SK-N-SH (cell line): ENCODE measurements around the gene PAK1. TPM values are rescaled to one million over a fixed set of nuclear protein-coding genes. Genes with fewer than 3 reads are reported as not detected.

Source experiments
- CTCF ChIA-PET: fragments of 300-600, 350-600 bp; formaldehyde crosslinking; extraction: SDS; loops from one replicate; lab custom pipeline; 2021; lab: Yijun Ruan, JAX
- POLR2A ChIA-PET: fragments of 350-600 bp; sonication (Branson Sonifier 250); formaldehyde crosslinking; extraction: SDS; loops from one replicate; lab custom pipeline; 2020; ENCODE audit warnings: antibody characterized with exemption, inconsistent platforms; lab: Yijun Ruan, JAX
- DNase-seq: peaks from one replicate; pipeline ENCODE4 v3.0.0; 2012
- H2AFZ ChIP-seq: fragments of 200-600 bp; sonication (generic); 2 replicates; pipeline ENCODE4 v1.8.1; 2016; ENCODE audit warnings: antibody characterized with exemption, mild to moderate bottlenecking, low read depth
- H3F3A ChIP-seq: fragments of 200-600 bp; sonication (generic); replicated peaks from 2 replicates; pipeline ENCODE3; 2016; ENCODE audit warnings: antibody characterized with exemption, mild to moderate bottlenecking; ENCODE audit not compliant: insufficient read depth
- H3K27ac ChIP-seq, 2 experiments: fragments of 200-500 bp in 1 of 2; fragments of 200-600 bp in 1 of 2; sonication (Bioruptor generic) in 1 of 2; sonication (generic), shearing (Covaris generic) in 1 of 2; 2 replicates each; pipeline versions ENCODE4 v1.5.1 to v1.6.1; 2014 to 2016; ENCODE audit warnings: low read depth in 2 of 2, inconsistent platforms in 1 of 2, low read length in 1 of 2, mild to moderate bottlenecking in 1 of 2, mixed read lengths in 1 of 2
- H3K27me3 ChIP-seq: fragments of 200-600 bp; sonication (generic), shearing (Covaris generic); 2 replicates; pipeline ENCODE4 v1.6.1; 2016; ENCODE audit warnings: mixed run types; ENCODE audit not compliant: insufficient read depth
- H3K36me3 ChIP-seq, 2 experiments: fragments of 200-500 bp in 1 of 2; fragments of 200-600 bp in 1 of 2; sonication (Bioruptor generic) in 1 of 2; sonication (generic) in 1 of 2; replicated peaks in 1 of 2; 2 replicates each; pipeline versions ENCODE3 to v1.5.1; 2014 to 2016; ENCODE audit warnings: low read length in 1 of 2, mild to moderate bottlenecking in 1 of 2; ENCODE audit not compliant: insufficient read depth in 2 of 2, control insufficient read depth in 1 of 2
- H3K4me1 ChIP-seq, 2 experiments: fragments of 200-500 bp in 1 of 2; fragments of 200-600 bp in 1 of 2; sonication (Bioruptor generic) in 1 of 2; sonication (generic), shearing (Covaris generic) in 1 of 2; 2 replicates each; pipeline versions ENCODE4 v1.5.1 to v1.6.1; 2014 to 2016; ENCODE audit warnings: low read depth in 1 of 2, low read length in 1 of 2, mixed run types in 1 of 2; ENCODE audit not compliant: insufficient read depth in 2 of 2, control insufficient read depth in 1 of 2
- H3K4me2 ChIP-seq: fragments of 200-600 bp; sonication (generic), shearing (Covaris generic); 2 replicates; pipeline ENCODE4 v1.6.1; 2017; ENCODE audit warnings: mixed run types
- H3K4me3 ChIP-seq, 2 experiments: fragments of 200-500 bp in 1 of 2; fragments of 200-600 bp in 1 of 2; sonication (Bioruptor generic) in 1 of 2; sonication (generic), shearing (Covaris generic) in 1 of 2; 2 replicates each; pipeline versions ENCODE4 v1.5.1 to v1.8.1; 2014 to 2016; ENCODE audit warnings: low read depth in 2 of 2, inconsistent platforms in 1 of 2, low read length in 1 of 2, mild to moderate bottlenecking in 1 of 2, mixed read lengths in 1 of 2, moderate library complexity in 1 of 2
- H3K79me2 ChIP-seq: fragments of 200-600 bp; sonication (generic); 2 replicates; pipeline ENCODE4 v1.8.1; 2017; ENCODE audit warnings: mild to moderate bottlenecking; ENCODE audit not compliant: insufficient read depth
- H3K9ac ChIP-seq: fragments of 200-600 bp; sonication (generic); 2 replicates; pipeline ENCODE4 v1.6.1; 2017; ENCODE audit warnings: mixed run types
- H3K9me2 ChIP-seq: fragments of 200-600 bp; sonication (generic); 2 replicates; pipeline ENCODE4 v1.6.1; 2017; ENCODE audit warnings: mixed run types
- H3K9me3 ChIP-seq: fragments of 200-600 bp; sonication (generic); 2 replicates; pipeline ENCODE4 v1.6.1; 2017; ENCODE audit warnings: mixed run types, mild to moderate bottlenecking, moderate library complexity
- H4K20me1 ChIP-seq: fragments of 200-600 bp; sonication (generic); 2 replicates; pipeline ENCODE4 v1.6.1; 2017; ENCODE audit warnings: mild to moderate bottlenecking, mixed run types; ENCODE audit not compliant: insufficient read depth
- CHD2 ChIP-seq: fragments of 150-350 bp; IDR thresholded peaks from 2 replicates; pipeline ENCODE4 v1.6.1; 2018; ENCODE audit warnings: low read length; ENCODE audit not compliant: partially characterized antibody
- CTCF ChIP-seq: fragments of 200-600 bp; sonication (generic); IDR thresholded peaks from 2 replicates; pipeline ENCODE4 v1.6.1; 2017; ENCODE audit warnings: antibody characterized with exemption, mild to moderate bottlenecking, moderate library complexity
- ELF1 ChIP-seq: IDR thresholded peaks from 2 replicates; pipeline ENCODE4 v1.4.0; 2012
- EP300 ChIP-seq, 2 experiments: IDR thresholded peaks; 2 replicates each; pipeline versions ENCODE4 v1.4.0 to v1.6.1; 2012; ENCODE audit warnings: borderline replicate concordance in 1 of 2, low read depth in 1 of 2, low read length in 1 of 2
- FOSL2 ChIP-seq: IDR thresholded peaks from 2 replicates; pipeline ENCODE4 v1.4.0; 2012; ENCODE audit warnings: low read depth, mild to moderate bottlenecking, moderate library complexity, borderline replicate concordance
- GATA2 ChIP-seq: sonication (generic); formaldehyde crosslinking; IDR thresholded peaks from 2 replicates; pipeline ENCODE4 v1.5.0; 2020; ENCODE audit warnings: mild to moderate bottlenecking, missing genetic modification reagents
- MXI1 ChIP-seq: IDR thresholded peaks from 2 replicates; pipeline ENCODE4 v1.6.1; 2012; ENCODE audit warnings: mild to moderate bottlenecking, low read depth, low read length, improper control_type of control experiment
- NFIC ChIP-seq: IDR thresholded peaks from 2 replicates; pipeline ENCODE4 v1.4.0; 2012; ENCODE audit warnings: borderline replicate concordance
- NRF1 ChIP-seq: IDR thresholded peaks from 2 replicates; pipeline ENCODE4 v1.6.1; 2012; ENCODE audit warnings: low read depth, mild to moderate bottlenecking, low read length
- RCOR1 ChIP-seq: fragments of 150-350 bp; IDR thresholded peaks from 2 replicates; pipeline ENCODE4 v1.6.1; 2017; ENCODE audit warnings: antibody characterized with exemption, low read length
- RFX5 ChIP-seq: IDR thresholded peaks from 2 replicates; pipeline ENCODE4 v1.6.1; 2012; ENCODE audit warnings: mild to moderate bottlenecking, improper control_type of control experiment, low read length
- SIN3A ChIP-seq: IDR thresholded peaks from 2 replicates; pipeline ENCODE4 v1.6.1; 2012; ENCODE audit warnings: low read depth, mild to moderate bottlenecking, low read length, moderate library complexity, borderline replicate concordance
- TEAD4 ChIP-seq: IDR thresholded peaks from 2 replicates; pipeline ENCODE4 v1.4.0; 2012; ENCODE audit warnings: mild to moderate bottlenecking, borderline replicate concordance; ENCODE audit not compliant: insufficient read depth
- USF1 ChIP-seq: IDR thresholded peaks from 2 replicates; pipeline ENCODE4 v1.4.0; 2012; ENCODE audit warnings: low read depth, borderline replicate concordance
- WGBS: methylation state at CpG from one replicate; pipeline ENCODE4 v1.1.6; 2017; ENCODE audit warnings: low lambda C conversion rate; 5-methylcytosine and 5-hydroxymethylcytosine counted together
- polyA plus RNA-seq, 3 experiments: library from polyadenylated mRNA; depleted of rRNA; stranded (reverse); fragments of >200 nt; gene quantifications; 2 replicates each; pipeline ENCODE4 v1.2.3, GENCODE V29; 2012
- TF ChIP-seq, protein P1 (sequence below): fragments of 150-350 bp; IDR thresholded peaks from 2 replicates; pipeline ENCODE4 v1.6.1; 2017; ENCODE audit warnings: antibody characterized with exemption, low read length, low read depth, borderline replicate concordance

The PAK1 gene
- polyA plus RNA-seq, 1 of the 3 experiments (the other 2 are of a cell fraction) = 17.9 TPM

DNA sequence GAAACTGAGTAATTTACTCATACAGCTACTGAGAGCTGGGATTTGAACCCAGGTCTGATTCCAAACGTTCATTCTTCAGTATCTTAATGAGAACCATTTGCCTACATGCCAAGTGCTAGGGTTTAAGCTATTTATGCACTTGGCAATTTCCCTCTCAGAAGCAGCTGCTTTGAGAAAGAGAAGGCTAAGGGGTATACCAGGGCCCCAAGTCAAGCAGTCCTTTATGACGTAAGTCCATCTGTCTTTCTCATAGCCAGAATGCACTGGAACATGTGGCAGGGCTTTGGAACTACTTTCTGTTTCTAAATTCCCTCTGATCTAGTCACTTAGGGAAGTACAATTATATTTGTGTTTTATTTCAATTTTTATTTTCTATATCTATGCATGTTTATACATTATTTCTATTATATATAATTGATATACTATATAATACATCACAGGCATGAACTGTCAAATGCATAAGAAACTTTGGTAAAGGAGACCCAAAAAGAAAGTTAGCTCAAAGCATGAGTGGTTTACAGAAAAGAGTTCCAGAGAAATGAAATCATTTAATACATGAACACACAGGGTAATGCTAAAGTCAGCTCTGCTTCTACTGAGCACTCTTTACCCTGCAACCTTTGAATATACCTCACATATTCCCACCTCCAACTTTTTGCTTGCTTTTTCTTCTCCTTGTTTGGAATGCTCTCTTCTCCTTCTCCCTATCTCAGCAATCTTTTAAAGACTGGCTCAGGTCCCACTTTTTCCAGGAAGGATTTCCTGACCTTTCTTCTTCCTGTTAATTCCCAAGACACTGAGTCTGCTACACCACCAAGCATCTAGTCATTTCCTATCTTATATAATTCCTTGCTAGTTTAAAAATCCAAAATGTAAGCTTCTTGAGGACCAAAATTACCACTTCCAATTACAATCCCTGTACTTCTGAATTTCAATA is 91.9 kb downstream of the PAK1 start:
- ChIA-PET CTCF (interaction anchor here (0.9 to 1.0 kb wide), 2 partner anchors 25 to 166 kb away, joined by 4 to 5 read pairs; no protein-coding TSS in a partner anchor), POLR2A (interaction anchor here (0.6 kb wide), 1 partner anchor 46 kb away, joined by 3 read pairs; no protein-coding TSS in a partner anchor)
- Histone ChIP-seq H3K4me3 (no peak overlapping the region), H3K4me1 (0 out of 4 replicates have a peak, but pooled peaks cover 0 to 11% of the 10 kb centered on the region in 2 experiments), H3K27me3 (no peaks in the 10 kb centered on the region), H3K36me3 (no peaks in the 10 kb centered on the region), H3K79me2 (no peaks in the 10 kb centered on the region), H3K9ac (no peak overlapping the region), H3K9me3 (no peaks in the 10 kb centered on the region), H3F3A (peaks cover 41% of the 10 kb centered on the region), H3K9me2 (no peaks in the 10 kb centered on the region), H3K4me2 (no peak overlapping the region), H2AFZ (no peak overlapping the region), H3K27ac (peak overlapping the region in 1 of 2 experiments; percentile 31; a peak in 2 of 4 replicates), H4K20me1 (no peaks in the 10 kb centered on the region)
- DNase-seq = no peak
- 67% methylated on average over 2 of the region's 2 CpGs for WGBS
- peak; percentile 36; the same call in 1 of the 2 replicates for TF ChIP-seq NFIC
- no peak for TF ChIP-seq RFX5
- no peak for TF ChIP-seq CTCF
- no peak for TF ChIP-seq CHD2
- no peak for TF ChIP-seq EP300 (IDR thresholded peaks at IDR 0.05; ENCODE audit: borderline replicate concordance in 1 of 2, low read depth in 1 of 2, low read length in 1 of 2)
- TF ChIP-seq, protein P1, sequence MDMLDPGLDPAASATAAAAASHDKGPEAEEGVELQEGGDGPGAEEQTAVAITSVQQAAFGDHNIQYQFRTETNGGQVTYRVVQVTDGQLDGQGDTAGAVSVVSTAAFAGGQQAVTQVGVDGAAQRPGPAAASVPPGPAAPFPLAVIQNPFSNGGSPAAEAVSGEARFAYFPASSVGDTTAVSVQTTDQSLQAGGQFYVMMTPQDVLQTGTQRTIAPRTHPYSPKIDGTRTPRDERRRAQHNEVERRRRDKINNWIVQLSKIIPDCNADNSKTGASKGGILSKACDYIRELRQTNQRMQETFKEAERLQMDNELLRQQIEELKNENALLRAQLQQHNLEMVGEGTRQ = no peak

DNA sequence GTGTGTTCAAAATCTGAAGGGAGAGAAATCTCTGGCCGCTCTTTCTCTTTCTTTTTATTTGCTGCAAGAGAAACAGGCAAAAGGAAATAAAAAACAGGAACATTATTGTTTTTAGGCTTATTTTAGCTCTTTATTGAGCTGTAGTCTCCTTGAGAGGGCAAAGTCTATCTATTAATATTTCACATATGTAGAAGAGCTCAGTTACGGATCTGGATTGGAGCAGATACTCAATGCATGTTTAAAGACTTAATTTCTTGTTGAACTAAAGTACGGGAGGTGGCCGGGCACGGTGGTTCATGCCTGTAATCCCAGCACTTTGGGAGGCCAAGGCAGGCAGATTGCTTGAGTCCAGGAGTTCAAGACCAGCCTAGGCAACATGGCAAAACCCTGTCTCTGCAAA is 94.0 kb downstream of the PAK1 start:
- Histone ChIP-seq H3K79me2 (no peaks in the 10 kb centered on the region), H3K27ac (peak overlapping the region in 1 of 2 experiments; percentile 67; a peak in 2 of 4 replicates), H3K36me3 (no peaks in the 10 kb centered on the region), H3K4me2 (peak overlapping the region; percentile 20; the same call in 1 of the 2 replicates), H3K9me3 (no peaks in the 10 kb centered on the region), H3F3A (peaks cover 49% of the 10 kb centered on the region), H3K4me3 (no peak overlapping the region), H2AFZ (no peak overlapping the region), H3K9ac (no peak overlapping the region), H3K4me1 (peaks cover 0 to 19% of the 10 kb centered on the region in 2 experiments; a peak in 1 of 4 replicates), H3K9me2 (no peaks in the 10 kb centered on the region), H3K27me3 (no peaks in the 10 kb centered on the region), H4K20me1 (no peaks in the 10 kb centered on the region)
- WGBS = 93% methylated on average over 5 of the region's 5 CpGs
- DNase-seq = no peak
- POLR2A ChIA-PET = no interaction called here
- CTCF ChIA-PET = interaction anchor here (2.1 kb wide), 1 partner anchor 10 kb away, joined by 5 read pairs; no protein-coding TSS in a partner anchor
- TF ChIP-seq SIN3A (no peak), EP300 (IDR thresholded peaks at IDR 0.05; ENCODE audit: borderline replicate concordance in 1 of 2, low read depth in 1 of 2, low read length in 1 of 2) (no peak), NFIC (no peak), FOSL2 (no peak), USF1 (no peak), GATA2 (CRISPR knock-in tag) (no peak), MXI1 (no peak), RCOR1 (no peak), NRF1 (no peak), TEAD4 (no peak), ELF1 (no peak)
- TF ChIP-seq, protein P1 = no peak
